Karpas-422 (cell line): ENCODE data around the gene PEBP1. TPM values are rescaled to one million over a fixed set of nuclear protein-coding genes. Genes with fewer than 3 reads are reported as not detected.

Experiments
- DNase-seq: peaks from one replicate; pipeline ENCODE4 v3.0.0-alpha.2; 2015
- H2AFZ ChIP-seq: fragments of 200-600 bp; sonication (generic); 2 replicates; pipeline ENCODE4 v1.6.1; 2014; ENCODE audit warnings: antibody characterized with exemption, low read length, mixed read lengths
- H3K27ac ChIP-seq: fragments of 200-600 bp; sonication (generic); 2 replicates; pipeline ENCODE4 v1.5.1; 2014; ENCODE audit warnings: mild to moderate bottlenecking, low read length, moderate library complexity
- H3K27me3 ChIP-seq: fragments of 200-600 bp; sonication (generic); 2 replicates; pipeline ENCODE4 v1.6.1; 2014; ENCODE audit warnings: low read length, mixed read lengths
- H3K36me3 ChIP-seq: fragments of 200-600 bp; sonication (generic); 2 replicates; pipeline ENCODE4 v1.6.1; 2014; ENCODE audit warnings: low read length, mixed read lengths; ENCODE audit not compliant: insufficient read depth
- H3K4me1 ChIP-seq: fragments of 200-600 bp; sonication (generic); 2 replicates; pipeline ENCODE4 v1.6.1; 2014; ENCODE audit warnings: mild to moderate bottlenecking, low read length, mixed read lengths
- H3K4me2 ChIP-seq: fragments of 200-600 bp; sonication (generic); 2 replicates; pipeline ENCODE4 v1.6.1; 2014; ENCODE audit warnings: low read length, low read depth, mild to moderate bottlenecking; ENCODE audit not compliant: poor library complexity, severe bottlenecking
- H3K4me3 ChIP-seq: fragments of 200-600 bp; sonication (generic); 2 replicates; pipeline ENCODE4 v1.5.1; 2014; ENCODE audit warnings: mild to moderate bottlenecking, antibody characterized with exemption, low read length, mixed read lengths
- H3K79me2 ChIP-seq: fragments of 200-600 bp; sonication (generic); 2 replicates; pipeline ENCODE4 v1.6.1; 2014; ENCODE audit warnings: mild to moderate bottlenecking, low read length, mixed read lengths
- H3K9ac ChIP-seq: fragments of 200-600 bp; sonication (generic); 2 replicates; pipeline ENCODE4 v1.6.0; 2014; ENCODE audit warnings: low read length
- H3K9me2 ChIP-seq: fragments of 200-600 bp; sonication (generic), shearing (Covaris generic); replicated peaks from 2 replicates; pipeline ENCODE4 v1.6.0; 2014; ENCODE audit warnings: mild to moderate bottlenecking, low read length, moderate library complexity; ENCODE audit not compliant: insufficient read depth
- H3K9me3 ChIP-seq: fragments of 300-700, 200-600 bp; sonication (generic); 2 replicates; pipeline ENCODE4 v1.6.1; 2014; ENCODE audit warnings: low read length, mixed read lengths
- H4K20me1 ChIP-seq: fragments of 200-600 bp; sonication (generic); 2 replicates; pipeline ENCODE4 v1.6.1; 2014; ENCODE audit warnings: mild to moderate bottlenecking, antibody characterized with exemption, low read length, low read depth; ENCODE audit not compliant: insufficient read depth
- total RNA-seq: library from RNA; depleted of rRNA; stranded (reverse); fragments of >200 nt; shearing (Covaris generic); gene quantifications from 2 replicates; pipeline ENCODE4 v1.2.3, GENCODE V29; 2014; ENCODE audit warnings: low replicate concordance

Gene PEBP1
- total RNA-seq, 1 experiment from 2014 or later = 138 TPM

GRCh38 chr12:118166946-118167345 is 31.0 kb downstream of the PEBP1 start:
- Histone ChIP-seq H3K79me2 (0 out of 2 replicates have a peak, but pooled peaks cover 3% of the 10 kb centered on the region), H3K27me3 (no peaks in the 10 kb centered on the region), H3K27ac (peak overlapping the region; percentile 6; the same call in 1 of the 2 replicates), H3K9ac (no peak overlapping the region), H4K20me1 (no peaks in the 10 kb centered on the region), H2AFZ (no peak overlapping the region), H3K9me3 (no peaks in the 10 kb centered on the region), H3K4me1 (peaks cover 8% of the 10 kb centered on the region), H3K36me3 (peaks cover 26% of the 10 kb centered on the region; the same call in 1 of the 2 replicates), H3K9me2 (no peaks in the 10 kb centered on the region), H3K4me2 (no peak overlapping the region), H3K4me3 (no peak overlapping the region)
- DNase-seq = peak; percentile 55

DNA sequence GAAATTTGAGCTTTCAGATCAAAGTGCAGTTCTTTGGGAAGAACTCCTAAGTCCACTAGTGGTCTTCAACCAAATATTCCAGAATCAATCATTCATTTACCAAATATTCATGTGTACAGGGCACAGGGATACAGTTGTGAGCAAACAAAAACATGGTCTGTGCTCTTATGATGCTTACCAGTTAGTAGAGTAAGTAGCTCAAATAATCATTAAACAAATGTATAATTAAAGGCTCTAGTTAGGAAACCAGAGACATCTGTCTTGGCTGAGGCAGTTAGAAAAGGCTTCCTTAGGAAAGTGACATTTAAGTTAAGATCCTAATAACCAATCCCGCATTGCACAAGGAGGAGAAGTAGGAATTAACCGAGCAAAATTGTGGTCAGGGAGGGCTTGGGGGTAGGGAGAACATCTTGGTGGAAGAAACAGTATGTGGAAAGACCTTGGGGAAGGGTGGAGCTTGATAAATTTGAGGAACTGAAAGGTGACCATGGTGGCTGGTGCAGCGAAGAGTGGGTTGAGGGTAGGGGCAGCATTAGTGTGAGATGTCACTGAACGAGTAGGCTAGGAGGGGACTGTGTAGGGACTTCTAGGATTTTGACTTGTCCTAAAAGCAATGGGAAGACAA is 40.0 kb downstream of the PEBP1 start:
- Histone ChIP-seq H3K79me2 (no peaks in the 10 kb centered on the region), H3K9me2 (no peaks in the 10 kb centered on the region), H3K27ac (no peak overlapping the region), H3K4me3 (no peak overlapping the region), H3K9me3 (no peaks in the 10 kb centered on the region), H3K36me3 (peaks cover 44% of the 10 kb centered on the region), H3K4me2 (no peak overlapping the region), H3K4me1 (no peaks in the 10 kb centered on the region), H4K20me1 (no peaks in the 10 kb centered on the region), H3K9ac (no peak overlapping the region), H3K27me3 (no peaks in the 10 kb centered on the region), H2AFZ (no peak overlapping the region)
- no peak for DNase-seq

- no peaks in the 10 kb centered on the region for H4K20me1 ChIP-seq
Observed at GRCh38 chr12:118183155-118183554, 47.2 kb downstream of the PEBP1 start.

DNA sequence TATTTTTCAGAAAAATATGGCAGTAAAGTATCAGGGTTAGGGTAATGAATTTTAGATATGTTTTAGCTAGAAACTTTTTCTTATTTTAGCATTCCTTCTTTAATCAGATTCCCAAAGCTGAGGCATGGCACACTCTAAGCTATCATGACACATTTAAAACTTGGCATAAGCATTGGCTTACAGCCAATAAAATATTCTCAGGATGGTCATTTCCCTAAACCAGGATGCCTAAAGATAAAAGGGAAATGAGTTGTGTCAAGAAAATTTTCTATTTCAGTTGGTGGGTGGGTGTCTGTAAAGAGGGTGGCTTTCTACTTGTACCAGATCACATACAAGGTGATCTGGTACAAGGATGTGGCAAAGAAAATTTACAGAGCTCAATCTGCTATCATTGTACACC is 47.8 kb downstream of the PEBP1 start:
- Histone ChIP-seq H2AFZ (no peak overlapping the region), H3K4me1 (peaks cover 56% of the 10 kb centered on the region), H3K4me2 (peak overlapping the region; percentile 38), H3K79me2 (peaks cover 39% of the 10 kb centered on the region), H3K9ac (no peak overlapping the region), H3K27me3 (no peaks in the 10 kb centered on the region), H4K20me1 (no peaks in the 10 kb centered on the region), H3K4me3 (no peak overlapping the region), H3K36me3 (peaks cover 12% of the 10 kb centered on the region; the same call in 1 of the 2 replicates), H3K9me2 (no peaks in the 10 kb centered on the region), H3K9me3 (no peaks in the 10 kb centered on the region), H3K27ac (peak overlapping the region; percentile 69)
- DNase-seq = no peak

More at GRCh38 chr12:118183155-118183554, 47.2 kb downstream of the PEBP1 start:
- Histone ChIP-seq H3K4me1 (peaks cover 56% of the 10 kb centered on the region), H2AFZ (no peak overlapping the region), H3K4me3 (no peak overlapping the region), H3K9ac (peak overlapping the region; percentile 8; the same call in 1 of the 2 replicates), H3K27me3 (no peaks in the 10 kb centered on the region), H3K4me2 (peak overlapping the region; percentile 38), H3K36me3 (peaks cover 12% of the 10 kb centered on the region; the same call in 1 of the 2 replicates), H3K9me3 (no peaks in the 10 kb centered on the region), H3K79me2 (peaks cover 34% of the 10 kb centered on the region), H3K9me2 (no peaks in the 10 kb centered on the region), H3K27ac (peak overlapping the region; percentile 69)
- peak; percentile 47 for DNase-seq

DNA sequence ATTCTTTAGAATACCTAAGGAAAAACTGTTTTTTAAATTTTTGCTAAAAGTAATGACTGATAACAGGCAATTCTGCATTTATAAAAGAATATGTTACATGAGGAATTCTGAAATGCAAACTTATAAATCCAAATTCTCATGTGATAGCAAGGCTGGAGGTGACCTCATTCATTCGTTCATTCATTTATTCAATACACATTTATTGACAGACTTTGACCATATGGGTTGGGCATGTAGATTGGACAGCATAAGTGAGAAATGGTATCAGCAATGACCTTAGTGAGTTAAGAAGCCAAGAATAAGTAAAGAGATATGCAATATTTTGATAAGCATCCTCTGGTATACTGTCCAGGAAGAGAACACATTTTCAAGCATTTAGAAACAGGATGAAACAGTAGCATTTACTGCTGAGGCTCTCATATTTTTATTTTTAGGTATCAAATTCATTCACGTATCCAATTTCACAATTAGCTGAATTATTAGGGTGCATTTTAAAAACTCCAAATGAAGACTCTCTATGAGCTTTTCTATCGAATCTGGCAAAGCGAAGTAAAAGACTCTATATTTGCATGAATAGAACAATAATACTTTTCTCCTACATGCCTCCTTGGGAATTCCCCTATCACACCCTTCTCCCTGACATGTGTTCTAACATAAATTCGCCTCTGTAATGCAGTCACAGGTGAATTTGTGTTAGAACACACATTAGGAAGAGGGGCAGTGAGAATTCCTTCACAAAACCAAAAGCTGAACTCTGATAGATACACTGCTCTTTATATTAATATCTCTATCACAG is 49.9 kb downstream of the PEBP1 start:
- Histone ChIP-seq H3K9me3 (no peaks in the 10 kb centered on the region), H3K9ac (0 out of 2 replicates have a peak overlapping the region, but pooled peaks have one; percentile 13), H3K4me3 (no peak overlapping the region), H3K9me2 (no peaks in the 10 kb centered on the region), H4K20me1 (no peaks in the 10 kb centered on the region), H2AFZ (no peak overlapping the region), H3K27me3 (no peaks in the 10 kb centered on the region), H3K4me2 (no peak overlapping the region), H3K27ac (peak overlapping the region; percentile 40), H3K4me1 (peaks cover 56% of the 10 kb centered on the region), H3K79me2 (peaks cover 39% of the 10 kb centered on the region), H3K36me3 (peaks cover 9% of the 10 kb centered on the region; the same call in 1 of the 2 replicates)
- no peak for DNase-seq

DNA sequence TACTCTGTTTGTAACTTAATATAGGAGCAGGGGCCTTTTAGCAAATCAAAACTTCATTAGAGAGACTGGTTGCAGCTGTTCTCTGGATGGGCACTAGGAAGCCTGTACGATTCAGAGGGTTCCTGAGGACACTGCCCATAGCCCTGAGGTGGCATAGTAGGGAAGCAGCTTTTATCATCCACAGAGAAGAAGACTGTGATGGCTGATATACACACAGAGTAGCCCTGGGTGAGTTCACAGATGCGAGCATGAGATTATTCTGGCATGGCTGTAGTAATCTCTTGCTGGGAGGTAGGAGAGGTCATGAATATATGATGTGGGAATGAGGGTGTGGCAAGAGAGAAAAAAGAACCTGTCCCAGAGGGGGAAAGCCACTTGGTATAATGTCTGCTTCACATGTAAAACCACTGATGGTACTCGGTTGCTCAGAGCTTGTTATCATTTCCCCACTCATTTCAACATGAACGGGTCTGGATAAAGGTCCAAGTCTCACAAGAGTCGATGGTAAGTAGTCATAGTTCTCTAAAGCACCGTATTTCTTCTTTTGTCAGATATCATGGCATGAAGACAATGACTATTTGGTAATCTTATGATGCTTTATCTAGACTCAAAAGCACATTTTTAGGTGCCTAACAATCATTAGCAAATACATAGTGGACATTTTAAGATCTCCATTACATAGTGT is 52.0 kb downstream of the PEBP1 start:
- H4K20me1 ChIP-seq = no peaks in the 10 kb centered on the region
- no peak overlapping the region for H2AFZ ChIP-seq
- H3K4me2 ChIP-seq = no peak overlapping the region

GRCh38 chr12:118188690-118189371 is 52.9 kb downstream of the PEBP1 start:
- no peaks in the 10 kb centered on the region for H3K9me2 ChIP-seq
- no peaks in the 10 kb centered on the region for H3K27me3 ChIP-seq
- no peak overlapping the region for H3K9ac ChIP-seq
- no peak overlapping the region for H2AFZ ChIP-seq
- peaks cover 30% of the 10 kb centered on the region for H3K79me2 ChIP-seq
- H3K4me2 ChIP-seq = no peak overlapping the region
- no peaks in the 10 kb centered on the region for H3K9me3 ChIP-seq
- DNase-seq = no peak
- no peaks in the 10 kb centered on the region for H4K20me1 ChIP-seq
- H3K27ac ChIP-seq = no peak overlapping the region
- H3K4me1 ChIP-seq = peaks cover 31% of the 10 kb centered on the region
- H3K4me3 ChIP-seq = no peak overlapping the region
- H3K36me3 ChIP-seq = peaks cover 5% of the 10 kb centered on the region; the same call in 1 of the 2 replicates

More for the DNA sequence above, 52.0 kb downstream of the PEBP1 start:
- no peak for DNase-seq
- Histone ChIP-seq H3K9ac (no peak overlapping the region), H3K4me1 (peaks cover 40% of the 10 kb centered on the region), H3K27me3 (no peaks in the 10 kb centered on the region), H3K9me3 (no peaks in the 10 kb centered on the region), H3K79me2 (peaks cover 35% of the 10 kb centered on the region), H3K36me3 (0 out of 2 replicates have a peak, but pooled peaks cover 4% of the 10 kb centered on the region), H3K9me2 (no peaks in the 10 kb centered on the region), H3K4me3 (no peak overlapping the region), H3K27ac (no peak overlapping the region)
